K562 (cell line): ENCODE results near the gene CRY2. TPM values are rescaled to one million over a fixed set of nuclear protein-coding genes. Genes with fewer than 3 reads are reported as not detected.

ENCODE experiments used
- ATAC-seq: fragments of 200-7000 bp; cut with Tn5 transposase; 3 replicates; pipeline ENCODE4 v1.9.1; 2020; ENCODE audit warnings: moderate library complexity
- BruUV-seq: library from RNA; stranded (reverse); fragments of 400-500 nt; replicated peaks from 2 replicates; lab custom pipeline; 2021; lab: Mats Ljungman, UMichigan
- CTCF ChIA-PET: fragments of 300-600 bp; formaldehyde crosslinking; extraction: SDS; loops from one replicate; lab custom pipeline; 2021; ENCODE audit warnings: low intra/inter-chr PET ratio; lab: Yijun Ruan, JAX
- POLR2A ChIA-PET: fragments of 300-600, 350-650 bp; sonication (Branson Sonifier 250); formaldehyde crosslinking; extraction: SDS; loops from one replicate; lab custom pipeline; 2021; ENCODE audit warnings: antibody characterized with exemption, inconsistent platforms; lab: Yijun Ruan, JAX
- DNase-seq, 4 experiments: peaks; one replicate each; pipeline versions ENCODE4 v3.0.0 to v3.0.0-alpha.2; 2011 to 2018; ENCODE audit warnings: low spot score in 3 of 4, mixed read lengths in 3 of 4; ENCODE audit errors: extremely low read depth in 1 of 4
- FAIRE-seq: peaks from 2 replicates; lab custom pipeline; 2011; peaks lifted over from hg19 to GRCh38; lab: Jason Lieb, UNC
- H2AFZ ChIP-seq: 2 replicates; pipeline ENCODE4 v1.6.0; 2011; ENCODE audit warnings: low read depth, low read length, control low read depth, inconsistent platforms
- H3K27ac ChIP-seq: fragments of 200-600 bp; 3 replicates; pipeline ENCODE4 v1.8.0; 2011; ENCODE audit warnings: low read depth, mild to moderate bottlenecking, control low read depth, inconsistent platforms, low read length, moderate library complexity, mixed read lengths; ENCODE audit errors: extremely low read depth
- H3K27me3 ChIP-seq, 2 experiments: fragments of 300-600 bp in 1 of 2; 2 replicates in 1 of 2; 3 replicates in 1 of 2; pipeline versions ENCODE4 v1.6.0 to v1.8.0; 2011; ENCODE audit warnings: inconsistent platforms in 2 of 2, low read length in 2 of 2, mild to moderate bottlenecking in 1 of 2, mixed read lengths in 1 of 2, moderate library complexity in 1 of 2; ENCODE audit not compliant: control insufficient read depth in 2 of 2, insufficient read depth in 2 of 2
- H3K36me3 ChIP-seq: fragments of 300-600 bp; 3 replicates; pipeline ENCODE4 v1.8.0; 2011; ENCODE audit warnings: mild to moderate bottlenecking, low read length, inconsistent platforms; ENCODE audit not compliant: control insufficient read depth, insufficient read depth
- H3K4me1 ChIP-seq, 2 experiments: fragments of 200-600 bp in 1 of 2; replicated peaks in 1 of 2; 2 replicates in 1 of 2; 3 replicates in 1 of 2; pipeline versions ENCODE4 v1.5.1 to v1.8.0; 2011; ENCODE audit warnings: inconsistent platforms in 2 of 2, low read length in 2 of 2, mild to moderate bottlenecking in 1 of 2, mixed read lengths in 1 of 2, moderate library complexity in 1 of 2; ENCODE audit not compliant: control insufficient read depth in 2 of 2, insufficient read depth in 2 of 2
- H3K4me2 ChIP-seq: 2 replicates; pipeline ENCODE4 v1.6.1; 2011; ENCODE audit warnings: low read length, control low read depth, inconsistent platforms, mixed read lengths; ENCODE audit not compliant: insufficient read depth
- H3K4me3 ChIP-seq: fragments of 200-600 bp; sonication (generic), shearing (Covaris generic); 2 replicates; pipeline ENCODE4 v1.5.1; 2016; ENCODE audit warnings: control low read depth, inconsistent platforms
- H3K79me2 ChIP-seq: fragments of 200-600 bp; 3 replicates; pipeline ENCODE4 v1.8.0; 2011; ENCODE audit warnings: low read length, inconsistent platforms; ENCODE audit not compliant: control insufficient read depth, insufficient read depth
- H3K9ac ChIP-seq, 2 experiments: 2 replicates each; pipeline versions ENCODE4 v1.6.0 to v1.6.1; 2011; ENCODE audit warnings: low read depth in 2 of 2, low read length in 2 of 2, control low read depth in 1 of 2, inconsistent platforms in 1 of 2, mild to moderate bottlenecking in 1 of 2, mixed read lengths in 1 of 2; ENCODE audit not compliant: insufficient read depth in 1 of 2
- H3K9me1 ChIP-seq: one replicate; pipeline ENCODE4 v1.6.0; 2011; ENCODE audit warnings: inconsistent platforms, mild to moderate bottlenecking, low read length, moderate library complexity; ENCODE audit not compliant: control insufficient read depth, insufficient read depth
- H3K9me3 ChIP-seq: replicated peaks from 2 replicates; pipeline ENCODE4 v1.5.1; 2011; ENCODE audit warnings: low read depth, low read length, inconsistent platforms; ENCODE audit not compliant: control insufficient read depth, insufficient read depth
- H4K20me1 ChIP-seq: replicated peaks from 2 replicates; pipeline ENCODE4 v1.6.1; 2011; ENCODE audit warnings: low read length, inconsistent platforms, mixed read lengths; ENCODE audit not compliant: control insufficient read depth, insufficient read depth
- BCLAF1 ChIP-seq, 2 experiments: fragments of 450-650 bp in 1 of 2; IDR thresholded peaks; 2 replicates each; pipeline ENCODE4 v1.6.1; 2011 to 2017; ENCODE audit warnings: low read depth in 2 of 2, antibody characterized with exemption in 1 of 2, borderline replicate concordance in 1 of 2, low read length in 1 of 2, mild to moderate bottlenecking in 1 of 2, mixed read lengths in 1 of 2; ENCODE audit not compliant: control insufficient read depth in 1 of 2
- CHD1 ChIP-seq: fragments of 200-600 bp; sonication (generic); IDR thresholded peaks from one replicate; pipeline ENCODE4 v1.6.1; 2012; ENCODE audit warnings: mild to moderate bottlenecking, moderate library complexity, low read length, inconsistent platforms
- COPS2 ChIP-seq: fragments of 450-650 bp; conservative IDR thresholded peaks from 2 replicates; pipeline ENCODE4 v1.6.1; 2016; ENCODE audit warnings: mild to moderate bottlenecking, moderate library complexity
- MBD1 ChIP-seq: fragments of 250-450 bp; sonication (Bioruptor Pico); IDR thresholded peaks from 2 replicates; pipeline ENCODE4 v1.8.0; 2022; ENCODE audit warnings: inconsistent platforms
- PHF20 ChIP-seq: fragments of 450-650 bp; IDR thresholded peaks from 2 replicates; pipeline ENCODE4 v1.6.1; 2018; ENCODE audit not compliant: partially characterized antibody
- POLR2G ChIP-seq: fragments of 200-400 bp; formaldehyde crosslinking; IDR thresholded peaks from 2 replicates; pipeline ENCODE4 v1.6.1; 2017; ENCODE audit warnings: low read depth, mild to moderate bottlenecking, antibody characterized with exemption, low read length, moderate library complexity
- POLR3G ChIP-seq: IDR thresholded peaks from 2 replicates; pipeline ENCODE4 v1.6.1; 2011; ENCODE audit not compliant: insufficient read length, insufficient replicate concordance; ENCODE audit errors: extremely low read depth
- RAD21 ChIP-seq, 2 experiments: fragments of 250-450 bp in 1 of 2; fragments of 450-650 bp in 1 of 2; sonication (Bioruptor Pico) in 1 of 2; formaldehyde crosslinking in 1 of 2; IDR thresholded peaks in 1 of 2; conservative IDR thresholded peaks in 1 of 2; 2 replicates each; pipeline versions ENCODE4 v1.4.0 to v1.8.0; 2020 to 2022; ENCODE audit warnings: mild to moderate bottlenecking in 2 of 2, moderate library complexity in 1 of 2
- STAT5B ChIP-seq: fragments of 250-450 bp; sonication (Bioruptor Pico); IDR thresholded peaks from 2 replicates; pipeline ENCODE4 v1.8.0; 2021; ENCODE audit warnings: mild to moderate bottlenecking, inconsistent platforms
- ZNF232 ChIP-seq: sonication (generic); formaldehyde crosslinking; IDR thresholded peaks from 2 replicates; pipeline ENCODE4 v1.8.0; 2022; ENCODE audit warnings: mild to moderate bottlenecking, missing genetic modification reagents
- ZNF316 ChIP-seq: fragments of 450-650 bp; IDR thresholded peaks from 2 replicates; pipeline ENCODE4 v1.6.1; 2016
- ZNF644 ChIP-seq: fragments of 200-800 bp; sonication (Bioruptor generic); IDR thresholded peaks from 2 replicates; pipeline ENCODE4 v1.6.1; 2016; ENCODE audit warnings: low read depth, missing genetic modification characterization, missing compliant biosample characterization
- WGBS: fragments of 100-300 bp; shearing (Covaris generic); methylation state at CpG from one replicate; pipeline ENCODE4 v1.1.6; 2016; ENCODE audit warnings: low coverage, mixed read lengths; ENCODE audit not compliant: insufficient coverage; ENCODE audit errors: missing lambda C conversion rate; 5-methylcytosine and 5-hydroxymethylcytosine counted together
- in situ Hi-C: fragments of 300-500 bp; cut with MboI; formaldehyde crosslinking; loops from 4 replicates; pipeline ENCODE4 v1.15.0; 2018; ENCODE audit warnings: inconsistent platforms, mixed read lengths
- intact Hi-C: fragments of 100-400 bp; cut with micrococcal nuclease; formaldehyde crosslinking; loops from 2 replicates; pipeline ENCODE4 v1.14.2; 2022
- polyA plus RNA-seq, 8 experiments: library from polyadenylated mRNA; depleted of rRNA in 4 of 8; stranded (reverse) in 5 of 8; unstranded in 3 of 8; fragments of >200 nt; fragmentation: Nextera tagmentation in 2 of 8; fragmentation: Illumina TruSeq in 1 of 8; extraction: Ambion mirVana in 2 of 8; extraction: Trizol in 1 of 8; gene quantifications; 2 replicates each; pipeline versions ENCODE4 v1.2.1 to v1.2.3, GENCODE V29; 2011 to 2014; ENCODE audit warnings: inconsistent platforms in 1 of 8, missing spikeins in 1 of 8
- total RNA-seq, 7 experiments: library from RNA; depleted of rRNA in 6 of 7; stranded (reverse); fragments of >200 nt in 6 of 7; fragmentation: Illumina TruSeq in 2 of 7; extraction: Trizol in 2 of 7; gene quantifications; 2 replicates each; pipeline versions ENCODE4 v1.2.1 to v1.2.3, GENCODE V29; 2011 to 2021; ENCODE audit warnings: low replicate concordance in 1 of 7
- TF ChIP-seq, protein P1 (sequence below): IDR thresholded peaks from 2 replicates; pipeline ENCODE4 v1.6.1; 2012; ENCODE audit warnings: low read depth, low read length, improper control_type of control experiment, borderline replicate concordance

Gene CRY2
- total and polyA plus RNA-seq, 9 of the 15 experiments (the other 6 are each of a cell fraction or from before 2014, with no cell fraction given) = 2.3 to 23.9 (median 14.8) TPM

DNA sequence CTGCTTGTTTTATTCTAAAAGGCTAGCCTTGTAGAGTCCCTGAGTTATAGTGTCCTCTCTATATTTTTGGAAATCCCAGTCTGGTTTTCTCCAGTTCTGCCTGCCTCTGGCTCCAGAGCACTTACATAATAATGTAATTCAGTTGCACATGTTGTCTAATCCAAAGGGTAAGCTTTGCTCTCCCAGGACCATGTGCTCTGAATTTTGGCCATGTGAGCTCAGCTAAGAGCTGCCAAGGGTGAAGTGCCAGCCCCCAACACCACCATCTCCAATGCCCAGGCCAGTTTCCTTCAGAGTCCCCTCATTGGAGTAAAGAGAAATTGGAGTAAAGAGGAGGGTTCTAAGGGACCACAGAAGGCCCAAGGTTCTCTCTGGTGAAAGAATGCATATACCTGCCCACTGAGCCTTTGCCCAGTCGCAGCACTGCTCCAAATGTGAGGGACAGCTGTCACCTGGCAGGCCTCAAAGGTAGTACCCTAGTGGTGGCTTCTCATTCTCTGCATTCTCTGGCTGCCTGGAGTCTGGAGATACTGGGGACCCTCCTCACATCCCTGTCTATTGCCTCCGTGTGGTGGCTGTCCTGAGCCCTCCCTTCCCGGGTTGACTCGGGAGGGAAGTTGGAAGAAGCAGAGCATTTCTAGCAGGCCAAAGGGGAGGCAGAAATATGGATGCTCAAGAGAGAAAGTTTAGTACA is 4.9 kb downstream of the CRY2 start (continued):
- no peak for TF ChIP-seq POLR3G
- TF ChIP-seq STAT5B (CRISPR knock-in tag) = no peak
- TF ChIP-seq CHD1 = no peak
- TF ChIP-seq COPS2 = no peak
- no peak for TF ChIP-seq ZNF316
- TF ChIP-seq POLR2G = no peak
- TF ChIP-seq, protein P1, sequence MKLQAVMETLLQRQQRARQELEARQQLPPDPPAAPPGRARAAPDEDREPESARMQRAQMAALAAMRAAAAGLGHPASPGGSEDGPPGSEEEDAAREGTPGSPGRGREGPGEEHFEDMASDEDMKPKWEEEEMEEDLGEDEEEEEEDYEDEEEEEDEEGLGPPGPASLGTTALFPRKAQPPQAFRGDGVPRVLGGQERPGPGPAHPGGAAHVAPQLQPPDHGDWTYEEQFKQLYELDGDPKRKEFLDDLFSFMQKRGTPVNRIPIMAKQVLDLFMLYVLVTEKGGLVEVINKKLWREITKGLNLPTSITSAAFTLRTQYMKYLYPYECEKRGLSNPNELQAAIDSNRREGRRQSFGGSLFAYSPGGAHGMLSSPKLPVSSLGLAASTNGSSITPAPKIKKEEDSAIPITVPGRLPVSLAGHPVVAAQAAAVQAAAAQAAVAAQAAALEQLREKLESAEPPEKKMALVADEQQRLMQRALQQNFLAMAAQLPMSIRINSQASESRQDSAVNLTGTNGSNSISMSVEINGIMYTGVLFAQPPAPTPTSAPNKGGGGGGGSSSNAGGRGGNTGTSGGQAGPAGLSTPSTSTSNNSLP = no peak

- in situ Hi-C loops = no loop called here
- H2AFZ ChIP-seq = no peak overlapping the region
- CTCF ChIA-PET = interaction anchor here (1.2 kb wide), 1 partner anchor 81 kb away, joined by 8 read pairs; no protein-coding TSS in a partner anchor
- intact Hi-C loops = loop anchor here (5.0 kb wide), 1 partner anchor 80 kb away; no protein-coding TSS in a partner anchor
- H3K27me3 ChIP-seq = no peaks in the 10 kb centered on the region
- POLR2A ChIA-PET = no interaction called here
- no peak overlapping the region for H3K4me3 ChIP-seq
- DNase-seq (peak in 2 of 4 experiments; percentile 40 to 44), ATAC-seq (peak; percentile 66), FAIRE-seq (peak; percentile 61)
- H4K20me1 ChIP-seq = peaks cover 29% of the 10 kb centered on the region
- H3K4me1 ChIP-seq = peaks cover 6 to 9% of the 10 kb centered on the region in 2 experiments
- peaks cover 69% of the 10 kb centered on the region for H3K79me2 ChIP-seq
- 0% methylated on average over 1 of the region's 1 CpG for WGBS
- H3K9me1 ChIP-seq = no peaks in the 10 kb centered on the region
- no peak overlapping the region for H3K4me2 ChIP-seq
- H3K9me3 ChIP-seq = no peaks in the 10 kb centered on the region
- no TSS peak for BruUV-seq
- no peak overlapping the region for H3K27ac ChIP-seq
- peaks cover 40% of the 10 kb centered on the region; the same call in 2 of the 3 replicates for H3K36me3 ChIP-seq
- H3K9ac ChIP-seq = peak overlapping the region in 1 of 2 experiments; percentile 29; a peak in 1 of 4 replicates
- TF ChIP-seq ZNF644 (tag) (no peak), PHF20 (no peak), RAD21 (CRISPR knock-in tag; conservative IDR thresholded peaks at IDR 0.05 in 1 of 2, IDR thresholded peaks at IDR 0.05 in 1 of 2) (peak; percentile 38 to 63), ZNF232 (CRISPR knock-in tag) (no peak), BCLAF1 (IDR thresholded peaks at IDR 0.05; ENCODE audit: borderline replicate concordance in 1 of 2, control insufficient read depth in 1 of 2, low read depth in 2 of 2, low read length in 1 of 2) (no peak), MBD1 (CRISPR knock-in tag) (no peak)
These were observed 5.4 kb downstream of the CRY2 start for GRCh38 chr11:45852712-45853101.
